Measurements from ENCODE around the gene HS3ST3A1.
"Not testable (repeated sequence)": the region's sequence is repeated elsewhere in the genome, so short reads cannot be mapped to it uniquely, and the experiment has no call there.

The HS3ST3A1 gene

GRCh38 chr17:13503526-13503925 lies 98.2 kb downstream of the HS3ST3A1 start:
- no peak overlapping the region for H3K4me3 ChIP-seq
- H3K27ac ChIP-seq = no peak overlapping the region

DNA sequence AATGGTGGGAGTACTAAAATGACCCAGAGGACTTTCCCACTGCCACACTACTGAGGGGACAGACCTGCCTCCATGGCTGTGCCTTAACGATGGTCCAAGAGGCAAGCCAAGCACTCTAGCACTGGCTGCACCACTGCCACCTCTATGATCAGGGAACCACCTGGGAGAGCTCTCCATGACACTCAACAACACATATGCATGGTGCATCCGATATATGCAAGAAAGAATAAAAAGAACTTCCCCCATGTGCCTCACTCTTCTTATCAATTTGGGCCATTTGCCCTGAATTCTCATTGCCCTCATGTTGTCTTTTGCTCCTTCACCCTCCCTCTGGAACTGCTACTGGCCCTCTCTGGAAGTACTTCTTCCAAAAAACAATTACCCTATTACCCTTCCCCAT lies 99.5 kb downstream of the HS3ST3A1 start:
- H3K27ac ChIP-seq = no peak overlapping the region
- H3K4me3 ChIP-seq = no peak overlapping the region

- no peak overlapping the region for H3K27ac ChIP-seq
- H3K4me3 ChIP-seq = no peak overlapping the region
Observed at GRCh38 chr17:13500947-13501346, 100.8 kb downstream of the HS3ST3A1 start.

GRCh38 chr17:13498184-13498583 lies 103.5 kb downstream of the HS3ST3A1 start:
- no peak overlapping the region for H3K27ac ChIP-seq
- no peak overlapping the region for H3K4me3 ChIP-seq

- not testable (repeated sequence) for H3K27ac ChIP-seq, H3K4me3 ChIP-seq
Observed at GRCh38 chr17:13496553-13497056, 105.1 kb downstream of the HS3ST3A1 start.

GRCh38 chr17:13495423-13495822 lies 106.3 kb downstream of the HS3ST3A1 start:
- no peak overlapping the region for H3K4me3 ChIP-seq
- no peak overlapping the region for H3K27ac ChIP-seq

DNA sequence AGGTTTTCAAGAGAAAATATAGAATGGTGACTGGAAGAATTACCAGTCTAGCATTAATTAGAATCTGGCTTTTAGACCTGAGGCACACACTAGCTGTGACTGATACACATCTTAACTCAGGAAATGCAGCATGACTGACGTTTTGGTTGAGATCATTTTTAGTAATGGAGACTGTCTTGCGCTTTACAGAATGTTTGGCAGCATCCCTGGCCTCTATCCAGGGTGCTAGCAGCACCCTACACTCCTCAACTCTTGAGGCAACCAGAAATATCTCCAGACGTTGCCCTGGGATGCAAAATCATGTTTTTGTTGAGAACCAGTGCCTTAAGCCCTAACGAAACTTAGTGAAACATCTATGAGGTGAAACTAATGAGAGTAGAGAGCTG lies 109.0 kb downstream of the HS3ST3A1 start:
- Histone ChIP-seq H3K27ac (no peak overlapping the region), H3K4me3 (no peak overlapping the region)

GRCh38 chr17:13491916-13492736 lies 109.6 kb downstream of the HS3ST3A1 start:
- H3K4me3 ChIP-seq = no peak overlapping the region
- H3K27ac ChIP-seq = no peak overlapping the region

- Histone ChIP-seq H3K27ac (no peak overlapping the region), H3K4me3 (no peak overlapping the region)
Observed at GRCh38 chr17:13491491-13491890, 110.2 kb downstream of the HS3ST3A1 start.

- H3K27ac ChIP-seq = no peak overlapping the region
- H3K4me3 ChIP-seq = no peak overlapping the region
Observed at GRCh38 chr17:13490906-13491482, 110.7 kb downstream of the HS3ST3A1 start.

DNA sequence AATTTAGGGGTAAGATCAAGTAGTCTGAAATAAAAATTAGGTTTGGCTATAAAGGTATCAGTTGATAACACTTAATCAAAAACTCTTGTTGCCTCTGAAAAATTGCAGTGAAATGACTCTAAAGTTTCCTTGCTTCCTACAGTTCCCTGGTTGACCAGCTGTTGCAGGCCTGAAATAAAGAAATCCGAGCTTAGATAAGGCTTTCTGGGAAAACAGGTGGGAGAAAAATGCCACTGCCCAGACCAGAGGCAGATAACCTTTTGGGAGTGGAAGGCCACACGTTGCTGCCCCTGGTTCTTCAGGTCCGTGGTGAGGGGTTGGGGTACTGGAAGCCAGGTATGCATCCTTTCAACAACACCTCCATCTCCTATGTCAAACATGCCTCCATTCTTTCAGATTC lies 111.3 kb downstream of the HS3ST3A1 start:
- Histone ChIP-seq H3K27ac (no peak overlapping the region), H3K4me3 (no peak overlapping the region)

- no peak overlapping the region for H3K4me3 ChIP-seq
Observed at GRCh38 chr17:13485327-13485726, 116.4 kb downstream of the HS3ST3A1 start.

GRCh38 chr17:13484020-13484419 lies 117.7 kb downstream of the HS3ST3A1 start:
- Histone ChIP-seq H3K4me3 (no peak overlapping the region), H3K27ac (no peak overlapping the region)

More at GRCh38 chr17:13485327-13485726, 116.4 kb downstream of the HS3ST3A1 start:
- no peak overlapping the region for H3K27ac ChIP-seq

GRCh38 chr17:13480877-13481276 lies 120.9 kb downstream of the HS3ST3A1 start:
- Histone ChIP-seq H3K27ac (no peak overlapping the region), H3K4me3 (no peak overlapping the region)

GRCh38 chr17:13478326-13478830 lies 123.4 kb downstream of the HS3ST3A1 start:
- no peak overlapping the region for H3K27ac ChIP-seq
- no peak overlapping the region for H3K4me3 ChIP-seq

DNA sequence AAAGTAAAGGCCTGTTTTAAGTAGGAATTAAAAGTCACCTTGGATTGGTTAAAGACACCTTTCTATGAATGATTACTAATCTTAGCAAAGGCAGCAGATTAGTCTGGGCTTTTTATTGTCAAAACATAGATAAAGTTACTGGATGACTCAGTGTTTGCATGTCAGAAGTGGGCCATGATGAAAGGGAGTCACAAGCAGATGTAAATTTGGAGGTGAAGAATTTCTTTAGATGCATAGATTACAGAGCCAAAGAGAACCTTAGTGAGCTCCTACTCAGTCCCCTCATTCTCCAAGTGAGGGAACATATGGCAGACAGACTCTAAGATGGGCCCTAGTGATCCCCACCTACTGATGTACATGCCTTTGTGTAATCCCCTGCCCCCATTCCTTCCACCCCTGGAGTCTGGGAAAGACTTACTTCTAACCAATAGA lies 124.5 kb downstream of the HS3ST3A1 start:
- no peak overlapping the region for H3K27ac ChIP-seq

GRCh38 chr17:13476720-13477119 lies 125.0 kb downstream of the HS3ST3A1 start:
- no peak overlapping the region for H3K4me3 ChIP-seq
- no peak overlapping the region for H3K27ac ChIP-seq

More for the DNA sequence above, 124.5 kb downstream of the HS3ST3A1 start:
- H3K4me3 ChIP-seq = no peak overlapping the region

DNA sequence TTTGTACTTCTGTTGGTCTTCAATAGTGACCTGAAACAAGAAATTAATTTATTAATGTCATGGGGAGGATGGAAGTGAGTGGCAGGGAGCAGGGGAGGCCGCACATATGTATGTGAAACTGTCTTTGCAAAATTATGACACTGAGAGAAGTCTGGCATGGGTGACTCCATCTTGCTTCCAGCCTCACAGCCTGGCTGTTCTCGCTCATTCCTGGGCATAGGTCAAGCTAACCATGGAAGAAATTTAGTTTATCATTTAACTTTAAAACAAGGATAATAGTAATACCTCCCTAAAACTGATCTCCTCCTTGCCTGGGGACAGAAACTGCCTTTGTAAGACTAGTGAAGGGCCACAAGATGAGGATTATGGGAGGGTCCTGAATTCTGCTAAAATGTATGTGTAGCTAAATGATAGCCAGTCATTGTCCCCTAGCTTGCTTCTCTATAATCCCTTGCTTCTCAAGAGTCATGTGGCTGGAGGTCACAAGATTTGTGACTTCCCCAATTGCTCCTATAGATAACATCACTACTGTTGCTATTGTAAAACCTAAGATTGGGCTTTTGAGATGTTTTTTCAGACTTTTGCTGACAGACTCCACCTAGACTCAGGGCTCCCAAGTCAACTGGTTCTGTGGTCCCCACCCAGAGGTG lies 126.0 kb downstream of the HS3ST3A1 start:
- H3K27ac ChIP-seq = no peak overlapping the region
- no peak overlapping the region for H3K4me3 ChIP-seq

DNA sequence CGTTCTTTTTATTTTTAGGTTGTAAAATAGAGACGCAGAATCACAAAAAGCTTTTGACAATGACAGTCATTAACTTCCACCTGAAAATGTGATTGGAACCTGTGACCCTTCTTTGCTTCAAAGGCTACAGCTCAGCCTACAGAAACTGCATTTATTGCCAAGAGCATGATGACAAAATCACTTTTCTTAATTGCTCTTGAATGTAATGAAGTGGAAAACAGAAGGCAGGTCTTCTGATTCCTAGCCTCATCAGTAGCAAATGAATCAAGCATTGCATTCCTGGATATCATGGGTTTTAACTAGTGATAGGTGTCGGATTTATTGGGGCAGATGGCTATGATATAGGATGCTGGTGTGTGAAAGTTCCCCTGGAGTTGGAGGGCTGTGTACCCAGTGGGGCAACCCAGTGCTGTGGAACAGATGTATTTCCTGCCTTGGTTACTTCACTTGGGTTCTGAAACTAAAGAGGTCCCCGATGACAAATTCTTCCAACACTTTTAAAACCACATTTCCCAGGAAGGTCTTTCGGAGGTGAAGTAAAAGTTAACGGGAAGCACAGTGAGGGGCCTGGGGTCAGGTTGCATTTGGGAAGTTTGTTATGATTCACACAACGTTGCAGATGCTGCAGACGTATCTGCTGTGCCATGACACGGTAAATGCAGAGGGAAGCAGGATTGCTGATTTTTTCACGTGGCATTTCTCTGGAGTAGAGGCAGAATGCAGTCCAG lies 127.5 kb downstream of the HS3ST3A1 start:
- no peak overlapping the region for H3K4me3 ChIP-seq
- no peak overlapping the region for H3K27ac ChIP-seq

GRCh38 chr17:13465678-13466077 lies 136.1 kb downstream of the HS3ST3A1 start:
- H3K4me3 ChIP-seq = no peak overlapping the region
- H3K27ac ChIP-seq = no peak overlapping the region

Measured in skin epidermis (tissue), 12 donors.